Fibroblast of villous mesenchyme (primary cell): ENCODE data around the gene DOCK8. TPM values are rescaled to one million over a fixed set of nuclear protein-coding genes. Genes with fewer than 3 reads are reported as not detected.
"Not testable (repeated sequence)": the region's sequence is repeated elsewhere in the genome, so short reads cannot be mapped to it uniquely, and the experiment has no call there.

ENCODE experiments used
- DNase-seq: peaks from one replicate; pipeline ENCODE4 v3.0.0-alpha.2; 2010; ENCODE audit warnings: low read depth
- H3K4me3 ChIP-seq: 2 replicates; pipeline ENCODE4 v1.5.1; 2011; ENCODE audit warnings: low read depth, mild to moderate bottlenecking, low read length
- CTCF ChIP-seq: IDR thresholded peaks from 2 replicates; pipeline ENCODE4 v1.5.1; 2012; ENCODE audit warnings: low read depth, mild to moderate bottlenecking, low read length; ENCODE audit not compliant: insufficient read depth
- total RNA-seq: library from RNA; depleted of rRNA; stranded (reverse); fragments of >200 nt; gene quantifications from 2 replicates; pipeline ENCODE4 v1.2.3, GENCODE V29; 2012

The DOCK8 gene
- total RNA-seq, 1 donor, result 2.6 TPM

GRCh38 chr9:211557-211956, 3.1 kb upstream of the DOCK8 start:
- DNase-seq, result no peak
- no peak overlapping the region for H3K4me3 ChIP-seq
- TF ChIP-seq CTCF, result no peak

DNA sequence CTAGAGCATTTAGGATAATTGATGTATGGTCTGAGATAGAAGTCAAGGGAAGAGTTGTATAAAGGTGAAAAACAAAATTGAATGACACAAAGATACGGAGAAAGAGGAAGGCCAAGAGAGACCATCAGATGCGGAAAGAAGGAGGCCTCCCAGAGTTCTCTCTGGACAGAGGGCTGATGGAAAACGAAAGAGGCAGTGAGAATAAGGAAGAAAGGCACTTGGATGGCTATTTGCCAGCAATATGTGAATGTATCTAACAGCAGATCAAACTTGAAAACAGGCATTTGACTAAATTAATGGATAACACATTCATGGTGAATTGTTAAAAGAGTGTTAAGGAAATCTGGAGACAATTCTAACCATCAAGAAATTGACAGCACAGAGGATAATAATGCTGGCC, 2.4 kb upstream of the DOCK8 start:
- no peak overlapping the region for H3K4me3 ChIP-seq
- no peak for TF ChIP-seq CTCF
- no peak for DNase-seq

GRCh38 chr9:213901-214300, 764 bp upstream of the DOCK8 start:
- H3K4me3 ChIP-seq, DNase-seq: not testable (repeated sequence)

GRCh38 chr9:214351-214647, 366 bp upstream of the DOCK8 start:
- H3K4me3 ChIP-seq, result peak overlapping the region; percentile 57
- no peak for TF ChIP-seq CTCF
- DNase-seq, result no peak

DNA sequence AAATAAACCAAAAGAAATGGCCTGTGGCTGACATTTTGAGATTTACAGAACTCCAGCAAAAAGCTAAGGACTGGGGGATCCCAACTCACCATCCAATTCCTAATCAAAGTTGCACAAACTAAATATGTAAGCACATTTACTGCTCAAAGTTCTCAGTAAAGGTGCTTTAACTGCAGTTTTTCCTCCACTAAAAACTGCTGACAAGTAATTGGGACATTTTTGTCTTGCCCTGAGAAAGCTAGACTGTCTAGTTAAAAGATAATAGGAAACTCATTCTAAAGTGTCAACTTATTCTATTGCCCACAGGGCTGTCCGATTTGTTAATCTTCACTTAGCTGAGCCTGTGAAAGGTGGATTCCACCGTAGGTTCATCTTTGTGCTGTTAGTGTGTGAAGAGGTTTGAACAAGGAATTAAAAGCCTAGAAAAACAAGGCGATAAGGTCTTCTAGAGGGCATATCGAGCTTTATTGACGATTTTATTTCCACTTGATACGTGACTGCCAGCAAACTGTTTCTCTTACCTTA, 1.0 kb downstream of the DOCK8 start:
- H3K4me3 ChIP-seq, result no peak overlapping the region
- DNase-seq, result no peak
- TF ChIP-seq CTCF, result no peak

DNA sequence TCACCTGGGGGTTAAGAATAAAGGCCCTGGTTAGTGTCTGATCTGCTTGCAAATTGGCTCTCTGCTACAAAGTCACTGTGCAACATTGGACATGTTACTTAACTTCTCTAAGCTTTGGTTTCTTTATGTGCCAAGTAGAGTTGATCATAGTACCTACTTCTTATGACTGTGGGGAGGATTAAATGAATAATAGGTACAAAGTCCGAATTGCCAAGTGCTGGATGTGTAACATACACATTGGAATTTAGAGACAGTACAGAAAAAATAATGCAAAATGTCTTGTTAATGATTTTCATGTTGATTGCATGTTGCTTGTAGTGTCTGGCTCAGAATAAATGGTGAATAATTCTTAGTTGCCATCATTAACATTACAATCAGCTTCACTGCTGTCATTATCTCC, 2.2 kb downstream of the DOCK8 start:
- DNase-seq, result no peak
- TF ChIP-seq CTCF, result no peak

GRCh38 chr9:217950-218349, 3.3 kb downstream of the DOCK8 start:
- no peak for DNase-seq
- no peak for TF ChIP-seq CTCF
- H3K4me3 ChIP-seq, result no peak overlapping the region

More for the DNA sequence above, 2.2 kb downstream of the DOCK8 start:
- H3K4me3 ChIP-seq, result no peak overlapping the region

- not testable (repeated sequence) for DNase-seq, H3K4me3 ChIP-seq
Observed at GRCh38 chr9:219036-219435, 4.4 kb downstream of the DOCK8 start.
